ENCODE data around the gene ZC3H8.

ZC3H8 gene

GRCh38 chr2:112174383-112174782 is 80.5 kb downstream of the ZC3H8 start:
- DNase-seq (ENCODE audit: extremely low spot score), result no peak
- ChIA-PET POLR2A (interaction anchor here (0.6 kb wide), 1 partner anchor 119 kb away, joined by 3 read pairs; the partner anchor contains the start of gene TMEM87B), CTCF (no interaction called here)
- no peak for TF ChIP-seq CTCF (IDR thresholded peaks at IDR 0.05; ENCODE audit: control extremely low read depth, extremely low read depth, low read depth, missing control alignments)

- TF ChIP-seq CTCF (IDR thresholded peaks at IDR 0.05; ENCODE audit: control extremely low read depth, extremely low read depth, low read depth, missing control alignments), result no peak
- ChIA-PET CTCF (no interaction called here), POLR2A (no interaction called here)
- no peak for DNase-seq (ENCODE audit: extremely low spot score)
These were observed 81.1 kb downstream of the ZC3H8 start for GRCh38 chr2:112173646-112174319.

GRCh38 chr2:112170495-112170894 is 84.3 kb downstream of the ZC3H8 start:
- POLR2A ChIA-PET, result no interaction called here
- CTCF ChIA-PET, result interaction anchor here (1.1 to 1.3 kb wide), 2 partner anchors 11 to 15 kb away, joined by 3 to 4 read pairs; no protein-coding TSS in a partner anchor

GRCh38 chr2:112168422-112169124 is 86.3 kb downstream of the ZC3H8 start:
- no peak for DNase-seq (ENCODE audit: extremely low spot score)
- CTCF ChIA-PET, result no interaction called here
- POLR2A ChIA-PET, result no interaction called here
- no peak for TF ChIP-seq CTCF (IDR thresholded peaks at IDR 0.05; ENCODE audit: control extremely low read depth, extremely low read depth, low read depth, missing control alignments)

More at GRCh38 chr2:112170495-112170894, 84.3 kb downstream of the ZC3H8 start:
- TF ChIP-seq CTCF (IDR thresholded peaks at IDR 0.05; ENCODE audit: control extremely low read depth, extremely low read depth, low read depth, missing control alignments), result no peak
- no peak for DNase-seq (ENCODE audit: extremely low spot score)

- no peak for DNase-seq (ENCODE audit: extremely low spot score)
- POLR2A ChIA-PET, result no interaction called here
- CTCF ChIA-PET, result no interaction called here
- no peak for TF ChIP-seq CTCF (IDR thresholded peaks at IDR 0.05; ENCODE audit: control extremely low read depth, extremely low read depth, low read depth, missing control alignments)
These were observed 87.9 kb downstream of the ZC3H8 start for GRCh38 chr2:112166806-112167499.

- DNase-seq (ENCODE audit: extremely low spot score), result no peak
- ChIA-PET POLR2A (no interaction called here), CTCF (no interaction called here)
- no peak for TF ChIP-seq CTCF (IDR thresholded peaks at IDR 0.05; ENCODE audit: control extremely low read depth, extremely low read depth, low read depth, missing control alignments)
These were observed 89.5 kb downstream of the ZC3H8 start for GRCh38 chr2:112165296-112165695.

All from GM10248 (cell line).